HEK293T (cell line): Measurements from ENCODE around the gene TPO.

Source experiments
- CTCF ChIA-PET: fragments of 350-600 bp; formaldehyde crosslinking; extraction: SDS; loops from one replicate; lab custom pipeline; 2021; ENCODE audit warnings: antibody characterized with exemption, inconsistent platforms; lab: Yijun Ruan, JAX
- POLR2A ChIA-PET: fragments of 350-600 bp; formaldehyde crosslinking; extraction: SDS; loops from one replicate; lab custom pipeline; 2020; ENCODE audit warnings: antibody characterized with exemption, inconsistent platforms; lab: Yijun Ruan, JAX
- DNase-seq: peaks from one replicate; pipeline ENCODE4 v3.0.0; 2012; ENCODE audit warnings: mixed read lengths; ENCODE audit errors: extremely low spot score
- ARNT ChIP-seq: fragments of 450-650 bp; IDR thresholded peaks from 2 replicates; pipeline ENCODE4 v1.6.1; 2017; ENCODE audit warnings: mild to moderate bottlenecking
- BHLHE40 ChIP-seq: fragments of 450-650 bp; IDR thresholded peaks from 2 replicates; pipeline ENCODE4 v1.6.1; 2016; ENCODE audit warnings: mild to moderate bottlenecking, moderate library complexity, borderline replicate concordance
- CTBP1 ChIP-seq: fragments of 450-650 bp; IDR thresholded peaks from 2 replicates; pipeline ENCODE4 v1.6.1; 2016; ENCODE audit warnings: borderline replicate concordance
- ELF4 ChIP-seq: fragments of 450-650 bp; IDR thresholded peaks from 2 replicates; pipeline ENCODE4 v1.6.1; 2017; ENCODE audit warnings: antibody characterized with exemption
- FOXA1 ChIP-seq: fragments of 450-650 bp; IDR thresholded peaks from 2 replicates; pipeline ENCODE4 v1.6.1; 2016; ENCODE audit warnings: mild to moderate bottlenecking
- FOXK2 ChIP-seq: fragments of 450-650 bp; IDR thresholded peaks from 2 replicates; pipeline ENCODE4 v1.6.1; 2016; ENCODE audit warnings: mild to moderate bottlenecking
- FOXM1 ChIP-seq: fragments of 450-650 bp; IDR thresholded peaks from 2 replicates; pipeline ENCODE4 v1.6.1; 2017; ENCODE audit warnings: mild to moderate bottlenecking, borderline replicate concordance
- HDGF ChIP-seq: fragments of 450-650 bp; IDR thresholded peaks from 2 replicates; pipeline ENCODE4 v1.6.1; 2017; ENCODE audit warnings: antibody characterized with exemption, borderline replicate concordance
- L3MBTL2 ChIP-seq: fragments of 450-650 bp; conservative IDR thresholded peaks from 2 replicates; pipeline ENCODE4 v1.6.1; 2016; ENCODE audit warnings: mild to moderate bottlenecking
- LEF1 ChIP-seq: fragments of 450-650 bp; IDR thresholded peaks from 2 replicates; pipeline ENCODE4 v1.6.1; 2017; ENCODE audit warnings: mild to moderate bottlenecking, borderline replicate concordance
- NFRKB ChIP-seq: fragments of 450-650 bp; IDR thresholded peaks from 2 replicates; pipeline ENCODE4 v1.6.1; 2016; ENCODE audit warnings: mild to moderate bottlenecking, moderate library complexity
- SP1 ChIP-seq: fragments of 450-650 bp; IDR thresholded peaks from 2 replicates; pipeline ENCODE4 v1.6.1; 2017
- SUZ12 ChIP-seq: fragments of 450-650 bp; IDR thresholded peaks from 2 replicates; pipeline ENCODE4 v1.6.1; 2016; ENCODE audit warnings: mild to moderate bottlenecking
- TARDBP ChIP-seq: fragments of 450-650 bp; IDR thresholded peaks from 2 replicates; pipeline ENCODE4 v1.6.1; 2016
- ZNF384 ChIP-seq: fragments of 450-650 bp; IDR thresholded peaks from 2 replicates; pipeline ENCODE4 v1.6.1; 2016
- TF ChIP-seq, protein P1 (sequence below): fragments of 450-650 bp; IDR thresholded peaks from 2 replicates; pipeline ENCODE4 v1.6.1; 2016

Gene TPO

DNA sequence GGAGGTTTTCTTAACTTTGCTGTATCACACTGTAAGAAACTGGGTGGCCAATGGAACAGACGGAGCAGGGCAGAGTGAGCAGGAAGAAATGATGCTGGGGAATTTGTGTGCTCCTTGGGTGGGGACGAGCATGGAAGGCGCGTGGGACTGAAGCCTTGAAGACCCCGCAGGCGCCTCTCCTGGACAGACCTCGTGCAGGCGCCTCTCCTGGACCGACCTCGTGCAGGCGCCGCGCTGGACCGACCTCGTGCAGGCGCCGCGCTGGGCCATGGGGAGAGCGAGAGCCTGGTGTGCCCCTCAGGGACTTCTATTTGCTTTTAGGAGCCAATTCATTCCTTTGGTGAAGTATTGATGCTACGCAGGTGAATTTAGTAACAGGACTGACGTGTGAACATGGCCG is 8.9 kb downstream of the TPO start:
- ChIA-PET POLR2A (no interaction called here), CTCF (no interaction called here)
- no peak for DNase-seq
- TF ChIP-seq SUZ12: no peak
- TF ChIP-seq TARDBP: no peak
- TF ChIP-seq FOXA1: no peak
- TF ChIP-seq FOXK2: no peak
- TF ChIP-seq NFRKB: no peak
- TF ChIP-seq ELF4: no peak
- TF ChIP-seq ARNT: no peak
- TF ChIP-seq CTBP1: no peak

DNA sequence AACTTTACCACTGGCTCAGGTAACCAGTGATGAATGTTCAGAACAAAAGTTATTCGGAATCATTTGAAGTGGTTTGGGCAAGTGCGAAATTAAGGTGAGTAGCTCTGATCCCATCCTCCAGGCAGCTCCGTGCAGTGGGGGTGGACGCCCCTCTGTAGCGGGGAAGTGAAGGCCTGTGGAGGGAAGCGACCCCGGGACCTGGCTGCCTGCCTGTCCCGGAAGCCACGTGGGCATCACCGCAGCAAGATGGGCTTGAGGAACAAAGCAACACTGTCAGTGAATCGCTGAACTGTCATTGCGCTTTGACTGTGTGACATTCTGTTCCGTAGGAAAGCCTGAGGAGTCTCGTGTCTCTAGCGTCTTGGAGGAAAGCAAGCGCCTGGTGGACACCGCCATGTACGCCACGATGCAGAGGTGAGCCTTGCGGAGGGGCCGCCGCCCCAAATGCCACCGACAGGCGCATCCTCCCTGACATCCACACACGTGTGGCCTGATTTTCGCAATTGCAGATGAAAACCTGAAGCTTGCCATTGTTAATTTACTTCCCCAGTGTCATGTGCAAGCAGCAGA is 9.5 kb downstream of the TPO start:
- TF ChIP-seq FOXA1 (no peak), FOXK2 (no peak), TARDBP (no peak), BHLHE40 (no peak), LEF1 (no peak), ARNT (no peak), HDGF (no peak), NFRKB (no peak), FOXM1 (no peak)
- ChIA-PET POLR2A (no interaction called here), CTCF (no interaction called here)
- DNase-seq: no peak

DNA sequence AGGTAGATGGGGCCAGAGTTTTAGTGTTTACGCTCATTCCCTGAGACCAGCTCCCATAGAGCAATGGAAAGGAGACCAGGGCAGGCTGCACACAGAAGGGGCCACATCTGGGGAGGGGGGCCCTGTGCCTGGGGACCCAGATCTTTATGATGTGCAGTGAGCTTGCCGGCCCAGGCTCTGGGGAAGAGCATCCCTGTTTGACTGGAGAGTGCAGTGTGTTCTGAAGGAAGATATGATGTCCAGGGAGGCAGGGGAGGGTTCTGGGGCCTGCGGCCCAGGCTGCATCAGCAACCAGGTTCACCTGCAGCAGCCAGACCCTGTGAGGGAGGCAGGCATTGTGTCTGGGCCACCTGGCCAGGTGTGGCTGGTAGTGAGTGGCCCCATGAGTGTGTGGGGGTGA is 13.8 kb downstream of the TPO start:
- no peak for TF ChIP-seq CTBP1
- no peak for TF ChIP-seq LEF1
- no peak for TF ChIP-seq FOXK2
- no peak for TF ChIP-seq FOXM1
- TF ChIP-seq SP1: no peak
- no peak for TF ChIP-seq BHLHE40
- no peak for TF ChIP-seq FOXA1
- TF ChIP-seq, protein P1, sequence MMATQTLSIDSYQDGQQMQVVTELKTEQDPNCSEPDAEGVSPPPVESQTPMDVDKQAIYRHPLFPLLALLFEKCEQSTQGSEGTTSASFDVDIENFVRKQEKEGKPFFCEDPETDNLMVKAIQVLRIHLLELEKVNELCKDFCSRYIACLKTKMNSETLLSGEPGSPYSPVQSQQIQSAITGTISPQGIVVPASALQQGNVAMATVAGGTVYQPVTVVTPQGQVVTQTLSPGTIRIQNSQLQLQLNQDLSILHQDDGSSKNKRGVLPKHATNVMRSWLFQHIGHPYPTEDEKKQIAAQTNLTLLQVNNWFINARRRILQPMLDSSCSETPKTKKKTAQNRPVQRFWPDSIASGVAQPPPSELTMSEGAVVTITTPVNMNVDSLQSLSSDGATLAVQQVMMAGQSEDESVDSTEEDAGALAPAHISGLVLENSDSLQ: no peak
- TF ChIP-seq ZNF384: no peak
- no peak for TF ChIP-seq SUZ12
- no peak for TF ChIP-seq ELF4
- no peak for TF ChIP-seq ARNT
- no peak for TF ChIP-seq NFRKB
- TF ChIP-seq TARDBP: no peak
- TF ChIP-seq L3MBTL2: no peak
- TF ChIP-seq HDGF: no peak
- no peak for DNase-seq
- ChIA-PET POLR2A (no interaction called here), CTCF (no interaction called here)

DNA sequence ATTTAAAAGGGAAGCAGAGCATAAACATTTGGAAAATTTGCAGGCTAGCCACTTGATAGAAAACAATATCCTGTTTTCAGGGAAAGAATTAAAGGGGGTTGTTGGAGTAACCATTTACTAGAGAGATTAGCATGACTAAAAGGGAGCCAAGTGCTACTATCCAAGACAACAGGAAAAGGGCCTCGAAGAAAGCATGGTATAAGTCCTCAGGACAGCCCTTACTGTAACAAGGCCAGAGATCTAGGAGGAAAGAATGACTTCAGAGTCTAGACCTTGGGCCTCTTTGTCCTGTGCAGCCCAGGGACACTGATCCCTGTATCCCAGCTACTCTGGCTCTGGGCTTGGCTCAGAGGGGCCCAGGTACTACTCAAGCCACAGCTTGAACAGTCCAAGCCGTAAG is 16.6 kb downstream of the TPO start:
- DNase-seq: no peak
- ChIA-PET CTCF (no interaction called here), POLR2A (no interaction called here)
- TF ChIP-seq ARNT (no peak), TARDBP (no peak), FOXA1 (no peak), LEF1 (no peak), FOXM1 (no peak), L3MBTL2 (no peak), ELF4 (no peak), SUZ12 (no peak), FOXK2 (no peak), HDGF (no peak), SP1 (no peak), BHLHE40 (no peak), ZNF384 (no peak), CTBP1 (no peak), NFRKB (no peak)
- TF ChIP-seq, protein P1: no peak

DNA sequence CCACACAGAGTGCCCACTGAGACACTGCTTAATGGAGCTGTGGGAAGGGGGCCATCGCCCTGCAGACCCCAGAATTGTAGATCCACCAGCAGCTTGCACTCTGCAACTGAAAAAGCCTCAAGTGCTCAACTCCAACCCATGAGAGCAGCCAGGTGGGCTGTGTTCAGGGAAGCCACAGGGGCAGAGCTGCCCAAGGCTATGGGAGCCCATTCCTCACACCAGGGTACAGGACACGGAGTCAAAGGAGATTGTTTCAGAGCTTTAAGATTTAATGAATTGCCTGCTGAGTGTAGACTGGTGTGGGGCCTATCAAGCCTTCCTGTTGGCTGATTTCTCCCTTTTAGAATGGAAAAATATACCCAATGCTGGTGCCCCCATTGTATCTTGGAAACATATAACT is 17.2 kb downstream of the TPO start:
- no peak for TF ChIP-seq FOXK2
- TF ChIP-seq ARNT: no peak
- TF ChIP-seq FOXM1: no peak
- no peak for TF ChIP-seq FOXA1
- TF ChIP-seq, protein P1: no peak
- no peak for TF ChIP-seq CTBP1
- TF ChIP-seq HDGF: no peak
- no peak for TF ChIP-seq ELF4
- TF ChIP-seq TARDBP: no peak
- no peak for TF ChIP-seq SUZ12
- no peak for TF ChIP-seq SP1
- TF ChIP-seq LEF1: no peak
- no peak for TF ChIP-seq L3MBTL2
- no peak for DNase-seq
- ChIA-PET POLR2A (no interaction called here), CTCF (no interaction called here)

DNA sequence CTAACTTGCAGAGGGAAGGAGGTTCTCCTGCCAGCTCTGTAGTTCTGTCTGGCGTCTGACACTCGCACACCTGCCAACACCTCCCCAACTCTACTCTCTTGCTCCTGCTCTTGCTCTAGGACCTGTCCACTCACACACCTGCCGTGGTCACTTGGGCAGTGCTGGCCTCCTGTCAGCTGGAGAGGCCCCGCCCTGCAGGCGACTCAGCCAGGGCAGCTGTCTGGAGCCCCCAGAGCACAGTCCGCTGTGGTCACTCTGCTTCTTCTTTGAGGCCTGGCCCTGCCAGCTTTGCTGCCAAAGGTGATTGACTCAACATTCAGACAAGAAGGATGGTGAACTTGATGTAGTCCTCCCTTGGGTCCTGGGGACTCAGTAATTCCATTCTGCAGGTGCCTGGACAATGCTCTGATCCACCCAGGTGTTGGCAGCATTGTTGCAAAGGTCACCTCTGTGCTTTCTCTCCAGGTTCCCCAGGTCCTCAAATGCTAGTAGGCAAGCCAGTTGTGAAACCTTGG is 18.7 kb downstream of the TPO start:
- CTCF ChIA-PET: no interaction called here
- POLR2A ChIA-PET: no interaction called here
- TF ChIP-seq ZNF384: no peak
- no peak for TF ChIP-seq CTBP1
- no peak for TF ChIP-seq L3MBTL2
- no peak for TF ChIP-seq FOXK2
- TF ChIP-seq SP1: no peak
- TF ChIP-seq NFRKB: no peak
- TF ChIP-seq BHLHE40: no peak
- no peak for TF ChIP-seq HDGF
- no peak for TF ChIP-seq FOXM1
- TF ChIP-seq LEF1: no peak
- no peak for TF ChIP-seq TARDBP
- no peak for TF ChIP-seq FOXA1
- no peak for TF ChIP-seq ELF4
- TF ChIP-seq SUZ12: no peak
- no peak for TF ChIP-seq ARNT
- TF ChIP-seq, protein P1: no peak

More for the DNA sequence above, 18.7 kb downstream of the TPO start:
- DNase-seq: no peak
